ENCODE data around the gene CACNG3.

- TF ChIP-seq RAD21 (IDR thresholded peaks at IDR 0.05; ENCODE audit: low read depth) (no peak), FOXM1 (IDR thresholded peaks at IDR 0.05; ENCODE audit: borderline replicate concordance, low read depth) (no peak), TAF1 (IDR thresholded peaks at IDR 0.05; ENCODE audit: low read depth) (no peak), YY1 (IDR thresholded peaks at IDR 0.05; ENCODE audit: low read depth) (no peak), CEBPB (IDR thresholded peaks at IDR 0.05) (no peak), REST (IDR thresholded peaks at IDR 0.05; ENCODE audit: low read depth) (no peak), USF1 (IDR thresholded peaks at IDR 0.05) (no peak), TEAD4 (IDR thresholded peaks at IDR 0.05) (no peak), EP300 (IDR thresholded peaks at IDR 0.05; ENCODE audit: borderline replicate concordance) (no peak)
Observed at GRCh38 chr16:24273508-24274182, 17.5 kb downstream of the CACNG3 start.
